Mesodermal cell (in vitro differentiated cells): ENCODE data around the gene ANXA2.

Experiments used
- H3K27ac ChIP-seq: 2 replicates; pipeline ENCODE4 v1.7.0; 2013; ENCODE audit warnings: mild to moderate bottlenecking, low read depth, low read length, moderate library complexity; ENCODE audit not compliant: severe bottlenecking
- H3K36me3 ChIP-seq: 2 replicates; pipeline ENCODE4 v1.7.1; 2013; ENCODE audit warnings: mild to moderate bottlenecking, low read length, moderate library complexity; ENCODE audit not compliant: control insufficient read depth, insufficient read depth
- H3K4me1 ChIP-seq: one replicate; pipeline ENCODE4 v1.7.1; 2013; ENCODE audit warnings: mild to moderate bottlenecking, low read length; ENCODE audit not compliant: insufficient read depth, control insufficient read depth, poor library complexity, severe bottlenecking
- H3K4me3 ChIP-seq: 2 replicates; pipeline ENCODE4 v1.7.0; 2013; ENCODE audit warnings: low read length, control low read depth, mild to moderate bottlenecking; ENCODE audit not compliant: insufficient read depth, poor library complexity, severe bottlenecking; ENCODE audit errors: extremely low read depth
- H3K9me3 ChIP-seq: 2 replicates; pipeline ENCODE4 v1.7.1; 2013; ENCODE audit warnings: mild to moderate bottlenecking, low read length, moderate library complexity; ENCODE audit not compliant: control insufficient read depth
- WGBS, 2 experiments: methylation state at CpG; one replicate each; pipeline ENCODE4 v1.1.5; 2013; ENCODE audit warnings: missing lambda C conversion rate in 2 of 2; ENCODE audit not compliant: insufficient coverage in 2 of 2; 5-methylcytosine and 5-hydroxymethylcytosine counted together

ANXA2 gene

GRCh38 chr15:60352525-60352924, 45.3 kb downstream of the ANXA2 start:
- H3K9me3 ChIP-seq, result no peaks in the 10 kb centered on the region
- H3K4me3 ChIP-seq, result no peak overlapping the region
- peaks cover 95% of the 10 kb centered on the region for H3K36me3 ChIP-seq
- peaks cover 7% of the 10 kb centered on the region for H3K4me1 ChIP-seq
- H3K27ac ChIP-seq, result no peak overlapping the region
- 100% methylated on average over 1 of the region's 2 CpGs for WGBS, 2 experiments

GRCh38 chr15:60351066-60351465, 46.7 kb downstream of the ANXA2 start:
- Histone ChIP-seq H3K27ac (no peak overlapping the region), H3K4me1 (peaks cover 5% of the 10 kb centered on the region), H3K36me3 (peaks cover 95% of the 10 kb centered on the region), H3K4me3 (no peak overlapping the region), H3K9me3 (no peaks in the 10 kb centered on the region)
- WGBS, 2 experiments, result 96 to 100% methylated on average over 1 to 3 of the region's 3 CpGs

DNA sequence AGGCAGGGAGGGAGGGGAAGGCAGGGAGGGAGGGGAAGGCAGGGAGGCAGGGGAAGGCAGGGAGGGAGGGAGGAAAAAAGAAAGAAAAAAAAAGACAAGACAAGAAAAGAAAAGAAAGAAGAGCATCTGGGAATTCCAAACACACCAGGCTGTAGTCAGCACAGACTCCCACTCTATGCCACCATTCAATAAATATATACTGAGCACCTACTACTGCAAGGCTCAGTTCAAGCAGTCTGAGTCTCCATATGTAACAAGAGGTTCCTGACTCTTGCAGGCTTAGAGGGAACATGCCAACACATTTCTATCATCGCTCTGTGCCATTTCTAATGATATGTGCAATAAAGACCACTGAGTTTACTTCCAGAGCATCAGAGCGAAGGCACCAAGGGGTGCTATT, 47.7 kb downstream of the ANXA2 start:
- Histone ChIP-seq H3K4me3 (no peak overlapping the region), H3K4me1 (peaks cover 5% of the 10 kb centered on the region), H3K36me3 (peaks cover 95% of the 10 kb centered on the region), H3K9me3 (no peaks in the 10 kb centered on the region), H3K27ac (peak overlapping the region; percentile 39)
- 89 to 92% methylated on average over 2 of the region's 2 CpGs for WGBS, 2 experiments

- Histone ChIP-seq H3K4me1 (peaks cover 5% of the 10 kb centered on the region), H3K36me3 (peaks cover 95% of the 10 kb centered on the region), H3K27ac (no peak overlapping the region), H3K9me3 (no peaks in the 10 kb centered on the region), H3K4me3 (no peak overlapping the region)
- no CpG with 5 or more reads among the region's 2 CpGs for WGBS, 2 experiments
Measured at GRCh38 chr15:60349589-60349988, 48.2 kb downstream of the ANXA2 start.

- Histone ChIP-seq H3K27ac (no peak overlapping the region), H3K36me3 (peaks cover 80% of the 10 kb centered on the region), H3K4me3 (no peak overlapping the region), H3K4me1 (peaks cover 4% of the 10 kb centered on the region), H3K9me3 (no peaks in the 10 kb centered on the region)
- WGBS, 2 experiments, result 94 to 98% methylated on average over 8 of the region's 13 CpGs
Measured at GRCh38 chr15:60347480-60348049, 50.2 kb downstream of the ANXA2 start.

DNA sequence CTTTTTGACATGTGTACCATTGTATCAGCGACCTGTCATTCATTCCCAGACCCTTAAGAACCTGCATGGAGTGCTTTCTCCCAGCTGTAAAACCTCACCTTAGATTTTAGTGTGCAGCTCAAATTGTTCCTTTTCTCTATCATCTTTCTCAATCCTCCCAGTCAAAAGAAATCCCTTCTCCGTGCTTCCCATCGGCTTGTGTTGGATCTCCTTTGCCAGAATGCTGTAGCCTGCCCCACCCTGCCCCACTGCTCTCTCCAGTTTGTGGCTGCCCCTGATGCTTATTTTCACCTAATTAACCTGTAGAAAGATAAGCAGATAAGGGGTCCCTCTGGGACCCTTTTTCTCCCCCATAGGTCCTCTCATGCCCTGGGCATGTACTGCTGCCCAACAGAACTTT, 51.1 kb downstream of the ANXA2 start:
- peaks cover 4% of the 10 kb centered on the region for H3K4me1 ChIP-seq
- no peaks in the 10 kb centered on the region for H3K9me3 ChIP-seq
- 95 to 100% methylated on average over 1 to 3 of the region's 3 CpGs for WGBS, 2 experiments
- H3K4me3 ChIP-seq, result no peak overlapping the region
- no peak overlapping the region for H3K27ac ChIP-seq
- peaks cover 72% of the 10 kb centered on the region for H3K36me3 ChIP-seq

DNA sequence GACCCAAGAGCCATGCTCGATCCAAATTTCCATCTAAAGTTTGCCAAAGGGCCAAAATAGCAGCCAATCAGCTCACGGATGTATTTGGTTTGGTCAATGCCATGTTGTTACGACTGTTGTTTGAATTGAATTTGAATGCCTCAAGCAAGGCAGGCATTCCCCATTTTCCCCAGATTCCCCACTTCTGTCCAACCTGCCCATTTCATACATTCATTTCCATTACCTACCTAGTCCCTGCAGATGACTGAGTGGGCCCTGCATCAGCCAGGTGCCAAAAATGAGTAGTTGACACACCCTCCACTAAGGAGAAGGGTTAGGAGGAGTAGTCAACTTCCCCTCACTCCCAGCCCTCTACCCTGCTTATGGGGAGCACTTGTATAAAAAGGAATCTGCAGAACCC, 51.7 kb downstream of the ANXA2 start:
- no peaks in the 10 kb centered on the region for H3K9me3 ChIP-seq
- no peak overlapping the region for H3K27ac ChIP-seq
- no peak overlapping the region for H3K4me3 ChIP-seq
- peaks cover 4% of the 10 kb centered on the region for H3K4me1 ChIP-seq
- 92 to 100% methylated on average over 3 of the region's 3 CpGs for WGBS, 2 experiments
- H3K36me3 ChIP-seq, result peaks cover 66% of the 10 kb centered on the region

DNA sequence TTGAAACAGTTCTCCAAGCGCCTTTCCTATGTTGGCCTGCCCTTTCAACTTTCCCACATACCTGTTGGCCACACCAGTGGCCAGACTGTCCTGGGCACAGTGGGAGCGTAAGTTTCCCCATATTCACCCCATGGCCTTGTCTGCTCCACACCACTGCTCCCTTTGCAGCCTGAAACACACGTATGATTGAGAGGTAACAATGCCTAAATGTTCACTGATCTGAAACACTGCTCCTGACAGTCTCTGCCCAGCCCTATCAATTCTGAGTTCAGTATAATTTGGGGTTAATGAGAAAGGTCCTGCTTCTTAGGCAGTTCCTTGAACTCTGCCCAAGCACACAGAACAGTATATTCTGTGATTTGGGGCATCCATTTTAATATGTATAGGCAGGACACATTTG, 52.2 kb downstream of the ANXA2 start:
- Histone ChIP-seq H3K9me3 (no peaks in the 10 kb centered on the region), H3K4me1 (peaks cover 4% of the 10 kb centered on the region), H3K27ac (no peak overlapping the region), H3K36me3 (peaks cover 61% of the 10 kb centered on the region), H3K4me3 (no peak overlapping the region)
- 100% methylated on average over 2 to 3 of the region's 3 CpGs for WGBS, 2 experiments

GRCh38 chr15:60344987-60345386, 52.8 kb downstream of the ANXA2 start:
- peaks cover 56% of the 10 kb centered on the region for H3K36me3 ChIP-seq
- peaks cover 2% of the 10 kb centered on the region for H3K4me1 ChIP-seq
- no peak overlapping the region for H3K4me3 ChIP-seq
- H3K9me3 ChIP-seq, result no peaks in the 10 kb centered on the region
- H3K27ac ChIP-seq, result no peak overlapping the region
- 95 to 100% methylated on average over 1 to 2 of the region's 2 CpGs for WGBS, 2 experiments

DNA sequence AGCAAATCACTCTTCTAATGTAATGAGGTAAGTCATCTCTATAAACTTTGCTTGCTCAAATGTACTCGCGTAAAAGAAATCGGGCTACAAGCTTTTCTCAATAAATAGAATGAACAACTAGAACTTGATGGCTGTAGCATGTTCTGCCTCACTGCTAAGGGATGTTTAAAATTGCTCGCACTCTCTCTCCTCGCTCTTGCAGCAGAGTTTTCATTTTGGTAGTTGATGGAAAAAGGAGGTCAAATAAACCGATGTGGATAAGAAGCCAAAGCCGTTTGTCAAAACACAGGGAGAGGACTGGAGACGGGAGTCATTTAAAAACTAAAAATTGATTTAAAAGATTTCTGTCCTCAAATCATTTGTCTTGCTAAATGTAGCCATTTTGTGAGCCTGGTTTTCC, 53.3 kb downstream of the ANXA2 start:
- WGBS, 2 experiments, result 90 to 100% methylated on average over 3 to 5 of the region's 8 CpGs
- H3K27ac ChIP-seq, result no peak overlapping the region
- H3K36me3 ChIP-seq, result peaks cover 53% of the 10 kb centered on the region

DNA sequence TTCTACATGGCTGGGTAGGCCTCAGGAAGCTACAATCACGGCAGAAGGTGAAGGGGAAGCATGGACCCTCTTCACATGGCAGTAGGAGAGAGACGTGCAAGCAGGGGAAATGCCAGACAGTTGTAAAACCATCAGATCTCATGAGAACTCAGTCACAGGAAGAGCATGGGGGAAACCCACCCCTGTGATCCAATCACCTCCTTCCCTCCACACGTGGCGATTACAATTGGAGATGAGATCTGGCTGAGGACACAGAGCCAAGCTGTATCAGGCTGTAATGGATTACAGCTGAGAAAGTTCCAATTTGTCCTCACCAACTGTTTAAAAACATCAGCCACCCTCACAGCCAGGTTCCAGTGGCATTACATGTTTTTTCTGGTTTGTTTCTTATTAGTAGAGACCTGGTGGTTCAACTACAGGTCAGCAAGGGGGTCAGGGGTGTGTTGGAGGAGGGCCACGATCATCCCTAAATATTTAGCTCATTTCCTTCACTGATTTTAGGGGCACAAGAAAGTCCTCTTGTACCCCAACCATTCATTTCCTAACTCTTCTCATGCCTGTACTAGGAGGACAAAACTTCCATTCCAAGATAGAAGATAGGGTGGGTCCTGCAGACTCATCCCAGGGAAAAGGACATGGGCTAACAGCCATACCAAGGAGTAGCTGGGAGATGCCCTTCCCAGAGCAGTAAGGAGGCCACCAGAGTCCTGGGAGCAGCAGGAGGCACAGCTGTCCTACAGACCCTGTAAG, 54.4 kb downstream of the ANXA2 start:
- Histone ChIP-seq H3K27ac (peak overlapping the region; percentile 59), H3K4me1 (peaks cover 9% of the 10 kb centered on the region), H3K36me3 (peaks cover 43% of the 10 kb centered on the region), H3K4me3 (no peak overlapping the region), H3K9me3 (no peaks in the 10 kb centered on the region)
- 84 to 90% methylated on average over 2 to 3 of the region's 5 CpGs for WGBS, 2 experiments

More for the DNA sequence above, 53.3 kb downstream of the ANXA2 start:
- Histone ChIP-seq H3K4me1 (peaks cover 6% of the 10 kb centered on the region), H3K4me3 (no peak overlapping the region), H3K9me3 (no peaks in the 10 kb centered on the region)
